ENCODE measurements around the gene LPAR6.

DNA sequence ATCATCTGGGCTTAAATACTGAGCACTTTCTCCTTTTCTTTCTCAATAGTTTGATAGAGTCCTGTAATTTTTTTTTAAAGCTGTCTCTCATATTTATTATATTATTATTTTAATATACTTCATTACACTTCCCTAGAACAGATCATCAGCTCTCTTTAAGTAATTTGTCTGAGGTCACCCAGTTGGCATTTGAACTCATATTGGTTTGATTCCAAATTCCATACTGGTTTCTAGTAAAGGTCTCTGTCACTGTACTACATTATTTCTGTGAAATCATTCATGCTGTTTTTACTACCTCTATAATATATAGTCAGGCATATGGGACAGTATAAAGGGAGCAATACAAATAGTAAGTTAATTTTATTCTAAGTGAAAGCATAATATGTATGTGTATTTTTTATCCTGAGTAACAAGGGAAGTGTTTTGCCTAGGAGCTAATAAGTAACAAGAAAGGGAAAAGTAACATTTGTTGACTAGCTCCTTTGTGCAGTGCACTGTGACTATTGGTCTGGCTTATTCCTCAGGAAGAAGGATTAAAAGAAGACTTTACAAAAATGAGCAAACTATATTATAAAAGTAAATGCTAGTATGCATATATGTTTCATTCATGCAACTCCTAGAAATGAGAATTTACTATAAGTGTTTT is 14.3 kb downstream of the LPAR6 start:
- TF ChIP-seq, protein P1, sequence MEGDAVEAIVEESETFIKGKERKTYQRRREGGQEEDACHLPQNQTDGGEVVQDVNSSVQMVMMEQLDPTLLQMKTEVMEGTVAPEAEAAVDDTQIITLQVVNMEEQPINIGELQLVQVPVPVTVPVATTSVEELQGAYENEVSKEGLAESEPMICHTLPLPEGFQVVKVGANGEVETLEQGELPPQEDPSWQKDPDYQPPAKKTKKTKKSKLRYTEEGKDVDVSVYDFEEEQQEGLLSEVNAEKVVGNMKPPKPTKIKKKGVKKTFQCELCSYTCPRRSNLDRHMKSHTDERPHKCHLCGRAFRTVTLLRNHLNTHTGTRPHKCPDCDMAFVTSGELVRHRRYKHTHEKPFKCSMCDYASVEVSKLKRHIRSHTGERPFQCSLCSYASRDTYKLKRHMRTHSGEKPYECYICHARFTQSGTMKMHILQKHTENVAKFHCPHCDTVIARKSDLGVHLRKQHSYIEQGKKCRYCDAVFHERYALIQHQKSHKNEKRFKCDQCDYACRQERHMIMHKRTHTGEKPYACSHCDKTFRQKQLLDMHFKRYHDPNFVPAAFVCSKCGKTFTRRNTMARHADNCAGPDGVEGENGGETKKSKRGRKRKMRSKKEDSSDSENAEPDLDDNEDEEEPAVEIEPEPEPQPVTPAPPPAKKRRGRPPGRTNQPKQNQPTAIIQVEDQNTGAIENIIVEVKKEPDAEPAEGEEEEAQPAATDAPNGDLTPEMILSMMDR (IDR thresholded peaks at IDR 0.05; ENCODE audit: borderline replicate concordance, extremely low read depth, low read length, poor library complexity, severe bottlenecking): no peak
- no peak for TF ChIP-seq EZH2 (IDR thresholded peaks at IDR 0.05; ENCODE audit: borderline replicate concordance, low read depth, low read length, severe bottlenecking)
